ENCODE measurements around the gene LSMEM2. TPM values are rescaled to one million over a fixed set of nuclear protein-coding genes. Genes with fewer than 3 reads are reported as not detected.
A peak's percentile ranks its signal among the peaks of the same experiment; 100 is the strongest.

Gene LSMEM2
- total RNA-seq, 1 experiment from 2014 or later, result 0.57 TPM

GRCh38 chr3:50336452-50337174 is 57.7 kb downstream of the LSMEM2 start:
- Mint-ChIP-seq H3K27ac (peak overlapping the region; percentile 86), H3K4me1 (peaks cover 33% of the 10 kb centered on the region), H3K9me3 (no peaks in the 10 kb centered on the region), H3K36me3 (peaks cover 6% of the 10 kb centered on the region), H3K27me3 (ENCODE audit: low read depth) (peaks cover 36% of the 10 kb centered on the region), H3K4me3 (peak overlapping the region; percentile 95)
- TF ChIP-seq ZNF512 (CRISPR knock-in tag; IDR thresholded peaks at IDR 0.05; ENCODE audit: borderline replicate concordance), result no peak
- TF ChIP-seq USF2 (CRISPR knock-in tag; IDR thresholded peaks at IDR 0.05), result no peak
- TF ChIP-seq TCF7 (CRISPR knock-in tag; IDR thresholded peaks at IDR 0.05; ENCODE audit: low read depth), result peak; percentile 42; the same call in 1 of the 2 replicates
- TF ChIP-seq JAZF1 (CRISPR knock-in tag; IDR thresholded peaks at IDR 0.05), result no peak
- no peak for TF ChIP-seq ARID4B (CRISPR knock-in tag; IDR thresholded peaks at IDR 0.05; ENCODE audit: borderline replicate concordance)
- TF ChIP-seq IRF1 (CRISPR knock-in tag; IDR thresholded peaks at IDR 0.05), result no peak
- no peak for TF ChIP-seq ZSCAN18 (CRISPR knock-in tag; IDR thresholded peaks at IDR 0.05)
- no peak for TF ChIP-seq ZNF532 (CRISPR knock-in tag; IDR thresholded peaks at IDR 0.05; ENCODE audit: borderline replicate concordance)
- CTCF ChIA-PET, result interaction anchor here (0.6 to 2.7 kb wide), 33 partner anchors 8 to 280 kb away, joined by 3 to 71 read pairs (median 6); partner anchors contain the start of genes C3orf18, CISH, CYB561D2 and GNAI2
- POLR2A ChIA-PET, result interaction anchor here (0.9 to 2.4 kb wide), 13 partner anchors 8 to 275 kb away, joined by 3 to 21 read pairs (median 4); partner anchors contain the start of genes CISH, CYB561D2, HYAL2 and HYAL3
- no peak for ATAC-seq
- DNase-seq (ENCODE audit: low spot score), result no peak

Data from WTC11 (cell line).